Suprapubic skin (tissue), 4 donors: ENCODE data around the gene RGS2. TPM values are rescaled to one million over a fixed set of nuclear protein-coding genes. Genes with fewer than 3 reads are reported as not detected.

ENCODE experiments used
- total RNA-seq, 4 donors: library from RNA; depleted of rRNA; stranded (reverse); fragments of >200 nt; gene quantifications; one replicate each; pipeline ENCODE4 v1.1.0, GENCODE V29; 2016

RGS2 gene
- total RNA-seq, 4 donors from 2014 or later: 20.4 to 84.5 (median 36.4) TPM

Other genes with a start within 250 kb of the RGS2 start
- 10 to 100 TPM in 2 of 4 donors, 1 to 10 TPM in 2; 5.3 to 20.8 (median 13.8) TPM for gene RGS1, start 233.3 kb upstream of the RGS2 start, total RNA-seq
- gene RGS13, start 172.9 kb upstream of the RGS2 start, total RNA-seq: under 1 TPM in 3 of 4 donors, not detected in 1; 0.10 to 0.56 (median 0.34) TPM